HL-60 (cell line): ENCODE measurements around the gene TTI1.

Experiments
- GABPA ChIP-seq: IDR thresholded peaks from 2 replicates; pipeline ENCODE4 v1.6.1; 2012; ENCODE audit warnings: low read depth
- POLR2AphosphoS5 ChIP-seq: IDR thresholded peaks from 2 replicates; pipeline ENCODE4 v1.6.1; 2012; ENCODE audit warnings: low read depth
- TF ChIP-seq, protein P1 (sequence below): IDR thresholded peaks from one replicate; pipeline ENCODE4 v1.5.1; 2011; ENCODE audit warnings: low read length, control low read depth, inconsistent platforms; ENCODE audit not compliant: insufficient read depth
- TF ChIP-seq, protein P2 (sequence below): IDR thresholded peaks from 2 replicates; pipeline ENCODE4 v1.6.1; 2012; ENCODE audit warnings: low read depth; ENCODE audit not compliant: insufficient replicate concordance

DNA sequence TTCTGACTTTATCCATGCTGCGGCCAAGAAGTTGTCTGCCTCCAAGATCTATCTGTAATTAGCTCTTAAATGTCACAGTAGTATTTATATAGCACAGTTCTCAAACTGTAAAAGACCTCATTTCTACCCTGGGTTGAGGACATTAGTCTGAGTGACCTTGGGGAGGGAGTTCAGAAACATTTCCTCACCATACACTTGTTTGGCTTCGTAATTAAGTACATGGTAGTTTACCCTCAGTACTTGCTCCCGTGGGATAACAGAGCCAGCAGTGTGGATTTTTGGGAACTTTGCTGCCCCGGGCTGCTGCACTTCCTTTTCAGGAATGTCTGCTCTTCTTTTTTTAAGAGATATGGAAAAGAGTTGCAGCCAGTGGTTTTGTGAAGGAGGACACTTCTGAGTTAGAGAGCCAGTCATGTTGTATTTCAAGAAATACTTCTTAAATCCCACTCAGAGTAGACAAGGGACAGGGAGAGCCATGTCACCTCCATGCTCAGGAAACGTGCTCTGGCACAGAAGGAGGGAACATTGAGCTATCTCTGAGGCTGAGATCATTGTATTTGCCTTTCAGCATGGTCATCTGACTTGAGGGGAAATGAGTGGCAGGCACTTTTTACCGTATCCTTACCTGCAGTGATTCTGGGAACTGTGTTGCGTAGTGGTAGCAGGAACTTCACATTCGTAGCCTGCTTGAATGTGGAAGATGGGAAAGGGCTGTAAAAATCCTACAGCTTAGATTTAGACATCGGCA, 33.9 kb upstream of the TTI1 start:
- TF ChIP-seq, protein P1, sequence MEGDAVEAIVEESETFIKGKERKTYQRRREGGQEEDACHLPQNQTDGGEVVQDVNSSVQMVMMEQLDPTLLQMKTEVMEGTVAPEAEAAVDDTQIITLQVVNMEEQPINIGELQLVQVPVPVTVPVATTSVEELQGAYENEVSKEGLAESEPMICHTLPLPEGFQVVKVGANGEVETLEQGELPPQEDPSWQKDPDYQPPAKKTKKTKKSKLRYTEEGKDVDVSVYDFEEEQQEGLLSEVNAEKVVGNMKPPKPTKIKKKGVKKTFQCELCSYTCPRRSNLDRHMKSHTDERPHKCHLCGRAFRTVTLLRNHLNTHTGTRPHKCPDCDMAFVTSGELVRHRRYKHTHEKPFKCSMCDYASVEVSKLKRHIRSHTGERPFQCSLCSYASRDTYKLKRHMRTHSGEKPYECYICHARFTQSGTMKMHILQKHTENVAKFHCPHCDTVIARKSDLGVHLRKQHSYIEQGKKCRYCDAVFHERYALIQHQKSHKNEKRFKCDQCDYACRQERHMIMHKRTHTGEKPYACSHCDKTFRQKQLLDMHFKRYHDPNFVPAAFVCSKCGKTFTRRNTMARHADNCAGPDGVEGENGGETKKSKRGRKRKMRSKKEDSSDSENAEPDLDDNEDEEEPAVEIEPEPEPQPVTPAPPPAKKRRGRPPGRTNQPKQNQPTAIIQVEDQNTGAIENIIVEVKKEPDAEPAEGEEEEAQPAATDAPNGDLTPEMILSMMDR: no peak
- TF ChIP-seq, protein P2, sequence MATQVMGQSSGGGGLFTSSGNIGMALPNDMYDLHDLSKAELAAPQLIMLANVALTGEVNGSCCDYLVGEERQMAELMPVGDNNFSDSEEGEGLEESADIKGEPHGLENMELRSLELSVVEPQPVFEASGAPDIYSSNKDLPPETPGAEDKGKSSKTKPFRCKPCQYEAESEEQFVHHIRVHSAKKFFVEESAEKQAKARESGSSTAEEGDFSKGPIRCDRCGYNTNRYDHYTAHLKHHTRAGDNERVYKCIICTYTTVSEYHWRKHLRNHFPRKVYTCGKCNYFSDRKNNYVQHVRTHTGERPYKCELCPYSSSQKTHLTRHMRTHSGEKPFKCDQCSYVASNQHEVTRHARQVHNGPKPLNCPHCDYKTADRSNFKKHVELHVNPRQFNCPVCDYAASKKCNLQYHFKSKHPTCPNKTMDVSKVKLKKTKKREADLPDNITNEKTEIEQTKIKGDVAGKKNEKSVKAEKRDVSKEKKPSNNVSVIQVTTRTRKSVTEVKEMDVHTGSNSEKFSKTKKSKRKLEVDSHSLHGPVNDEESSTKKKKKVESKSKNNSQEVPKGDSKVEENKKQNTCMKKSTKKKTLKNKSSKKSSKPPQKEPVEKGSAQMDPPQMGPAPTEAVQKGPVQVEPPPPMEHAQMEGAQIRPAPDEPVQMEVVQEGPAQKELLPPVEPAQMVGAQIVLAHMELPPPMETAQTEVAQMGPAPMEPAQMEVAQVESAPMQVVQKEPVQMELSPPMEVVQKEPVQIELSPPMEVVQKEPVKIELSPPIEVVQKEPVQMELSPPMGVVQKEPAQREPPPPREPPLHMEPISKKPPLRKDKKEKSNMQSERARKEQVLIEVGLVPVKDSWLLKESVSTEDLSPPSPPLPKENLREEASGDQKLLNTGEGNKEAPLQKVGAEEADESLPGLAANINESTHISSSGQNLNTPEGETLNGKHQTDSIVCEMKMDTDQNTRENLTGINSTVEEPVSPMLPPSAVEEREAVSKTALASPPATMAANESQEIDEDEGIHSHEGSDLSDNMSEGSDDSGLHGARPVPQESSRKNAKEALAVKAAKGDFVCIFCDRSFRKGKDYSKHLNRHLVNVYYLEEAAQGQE: no peak
- no peak for TF ChIP-seq POLR2AphosphoS5
- no peak for TF ChIP-seq GABPA
